Tibial nerve (tissue), 3 donors: ENCODE measurements around the gene ZXDB.

Experiments used
- EP300 ChIP-seq, 2 donors: sonication (generic); formaldehyde crosslinking; IDR thresholded peaks; one replicate each; pipeline ENCODE4 v1.6.1; 2017; ENCODE audit warnings: antibody characterized with exemption in 2 of 2, mild to moderate bottlenecking in 1 of 2
- POLR2A ChIP-seq, 2 donors: fragments of 450-650 bp; IDR thresholded peaks; one replicate each; pipeline ENCODE4 v1.6.1; 2017; ENCODE audit warnings: antibody characterized with exemption in 2 of 2, mild to moderate bottlenecking in 2 of 2, moderate library complexity in 2 of 2

DNA sequence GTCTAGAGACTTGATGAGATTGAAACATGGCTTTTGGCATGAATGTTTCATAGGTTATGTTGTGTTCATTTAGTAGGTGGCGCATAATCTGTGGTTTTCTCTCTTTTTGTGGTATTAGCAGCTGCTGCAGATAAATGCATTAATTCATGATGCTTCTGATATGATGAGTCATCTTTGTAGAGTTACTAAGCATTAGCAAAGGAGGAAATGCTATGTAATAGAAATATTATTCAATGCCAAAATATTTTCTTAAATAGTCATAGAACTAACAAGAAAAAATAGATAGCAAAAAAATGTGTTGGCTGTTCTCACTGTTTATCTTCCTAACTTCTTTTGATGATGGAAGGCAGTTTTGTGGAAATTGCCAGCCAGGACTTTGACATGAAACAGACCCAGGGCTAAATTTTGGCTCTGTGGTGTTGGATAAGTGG, 3.6 kb downstream of the ZXDB start:
- TF ChIP-seq EP300 (IDR thresholded peaks at IDR 0.05), result no peak
- no peak for TF ChIP-seq POLR2A (IDR thresholded peaks at IDR 0.05)
